ENCODE results near the gene ARID1B. TPM values are rescaled to one million over a fixed set of nuclear protein-coding genes. Genes with fewer than 3 reads are reported as not detected.

The ARID1B gene
- total RNA-seq, 1 experiment from 2014 or later: 35.6 TPM

GRCh38 chr6:157145656-157146285, 368.6 kb downstream of the ARID1B start:
- no peak overlapping the region for H2AFZ ChIP-seq (ENCODE audit: low read depth, low read length, poor library complexity, severe bottlenecking)
- no peak overlapping the region for H3K4me2 ChIP-seq (ENCODE audit: low read length)
- no peak overlapping the region for H3K9ac ChIP-seq (ENCODE audit: low read length)
- H3K4me3 ChIP-seq (replicated peaks in 1 of 2; ENCODE audit: low read depth in 1 of 2, low read length in 2 of 2): no peak overlapping the region
- DNase-seq (ENCODE audit: low read depth, low spot score): no peak
- no peaks in the 10 kb centered on the region for H4K20me1 ChIP-seq (ENCODE audit: insufficient read depth)
- H3K4me1 ChIP-seq (ENCODE audit: control insufficient read depth in 1 of 2, insufficient read depth in 2 of 2, low read length in 2 of 2): peaks cover 19 to 20% of the 10 kb centered on the region in 2 experiments
- intact Hi-C loops (cut with micrococcal nuclease): loop anchor here (10.0 kb wide), 1 partner anchor 129 kb away; no protein-coding TSS in a partner anchor
- TF ChIP-seq ZBTB33 (IDR thresholded peaks at IDR 0.05; ENCODE audit: extremely low read depth, insufficient replicate concordance, low read length) (no peak), SIN3A (IDR thresholded peaks at IDR 0.05; ENCODE audit: low read depth) (no peak), FOSL1 (IDR thresholded peaks at IDR 0.05; ENCODE audit: low read depth) (no peak), EZH2phosphoT487 (IDR thresholded peaks at IDR 0.05; ENCODE audit: borderline replicate concordance) (no peak), ELF1 (IDR thresholded peaks at IDR 0.05; ENCODE audit: borderline replicate concordance, low read depth) (no peak), JUND (IDR thresholded peaks at IDR 0.05) (no peak), ATF3 (IDR thresholded peaks at IDR 0.05) (no peak), TCF7L2 (IDR thresholded peaks at IDR 0.05; ENCODE audit: borderline replicate concordance, extremely low read depth, insufficient read depth, insufficient read length) (no peak), MAX (IDR thresholded peaks at IDR 0.05) (no peak), CTCF (IDR thresholded peaks at IDR 0.05 in 2 of 3, conservative IDR thresholded peaks at IDR 0.05 in 1 of 3; ENCODE audit: borderline replicate concordance in 1 of 3, insufficient read depth in 1 of 3, low read depth in 2 of 3, low read length in 2 of 3) (no peak), ZNF274 (IDR thresholded peaks at IDR 0.05; ENCODE audit: low read depth, low read length) (no peak), REST (IDR thresholded peaks at IDR 0.05; ENCODE audit: low read depth) (no peak), EGR1 (IDR thresholded peaks at IDR 0.05; ENCODE audit: low read depth) (no peak), POLR2A (IDR thresholded peaks at IDR 0.05; ENCODE audit: borderline replicate concordance, extremely low read depth, insufficient read depth, insufficient read length) (no peak), SRF (IDR thresholded peaks at IDR 0.05; ENCODE audit: low read depth) (no peak), ZFX (IDR thresholded peaks at IDR 0.05) (no peak)
- ChIA-PET RAD21 (ENCODE audit: low non-redundant PET in 1 of 2, low total read pairs in 2 of 2, uncharacterized antibody in 2 of 2, unreplicated experiment in 2 of 2) (no interaction called here), CTCF (no interaction called here), POLR2A (interaction anchor here (0.6 kb wide), 1 partner anchor 128 kb away, joined by 4 read pairs; no protein-coding TSS in a partner anchor)
- H3K27ac ChIP-seq (ENCODE audit: low read depth, low read length): no peak overlapping the region
- H3K27me3 ChIP-seq (ENCODE audit: insufficient read depth, low read length): no peaks in the 10 kb centered on the region
- H3K9me2 ChIP-seq (ENCODE audit: insufficient read depth): no peaks in the 10 kb centered on the region
- no peaks in the 10 kb centered on the region for H3K79me2 ChIP-seq (ENCODE audit: insufficient read depth, low read length)
- BruUV-seq (replicated peaks): no TSS peak
- H3K36me3 ChIP-seq (ENCODE audit: control insufficient read depth in 1 of 2, insufficient read depth in 2 of 2, low read length in 2 of 2): no peaks in the 10 kb centered on the region
- no peaks in the 10 kb centered on the region for H3K9me3 ChIP-seq (ENCODE audit: control insufficient read depth in 1 of 2, insufficient read depth in 1 of 2, low read depth in 1 of 2, low read length in 2 of 2)
- no peak for ATAC-seq
